Ishikawa (cell line): ENCODE data around the gene TMEM63A.

Experiments used
- CEBPB ChIP-seq: IDR thresholded peaks from 2 replicates; pipeline ENCODE4 v1.6.1; 2012
- CREB1 ChIP-seq: IDR thresholded peaks from 2 replicates; pipeline ENCODE4 v1.6.1; 2012; ENCODE audit warnings: low read depth
- EGR1 ChIP-seq: IDR thresholded peaks from 2 replicates; pipeline ENCODE4 v1.6.1; 2012
- EP300 ChIP-seq: IDR thresholded peaks from 2 replicates; pipeline ENCODE4 v1.6.1; 2012; ENCODE audit warnings: borderline replicate concordance
- FOXM1 ChIP-seq: IDR thresholded peaks from 2 replicates; pipeline ENCODE4 v1.6.1; 2012; ENCODE audit warnings: low read depth, borderline replicate concordance
- MAX ChIP-seq: IDR thresholded peaks from 2 replicates; pipeline ENCODE4 v1.6.1; 2012
- NFIC ChIP-seq: IDR thresholded peaks from 2 replicates; pipeline ENCODE4 v1.6.1; 2012
- RAD21 ChIP-seq: IDR thresholded peaks from 2 replicates; pipeline ENCODE4 v1.6.1; 2012; ENCODE audit warnings: low read depth
- REST ChIP-seq: IDR thresholded peaks from 2 replicates; pipeline ENCODE4 v1.6.1; 2012; ENCODE audit warnings: low read depth, mild to moderate bottlenecking
- TAF1 ChIP-seq: IDR thresholded peaks from 2 replicates; pipeline ENCODE4 v1.6.1; 2012; ENCODE audit warnings: low read depth, mild to moderate bottlenecking
- TCF12 ChIP-seq: IDR thresholded peaks from 2 replicates; pipeline ENCODE4 v1.6.1; 2012; ENCODE audit warnings: low read depth
- TEAD4 ChIP-seq: IDR thresholded peaks from 2 replicates; pipeline ENCODE4 v1.6.1; 2012
- YY1 ChIP-seq: IDR thresholded peaks from 2 replicates; pipeline ENCODE4 v1.6.1; 2012; ENCODE audit warnings: low read depth
- ZBTB7A ChIP-seq: IDR thresholded peaks from 2 replicates; pipeline ENCODE4 v1.6.1; 2012; ENCODE audit warnings: low read depth
- TF ChIP-seq, protein P1 (sequence below): IDR thresholded peaks from 2 replicates; pipeline ENCODE4 v1.6.1; 2012

The TMEM63A gene

GRCh38 chr1:225819346-225820192, 62.6 kb downstream of the TMEM63A start:
- TF ChIP-seq REST (no peak), FOXM1 (no peak), CREB1 (no peak), ZBTB7A (no peak), TEAD4 (no peak)
- TF ChIP-seq, protein P1, sequence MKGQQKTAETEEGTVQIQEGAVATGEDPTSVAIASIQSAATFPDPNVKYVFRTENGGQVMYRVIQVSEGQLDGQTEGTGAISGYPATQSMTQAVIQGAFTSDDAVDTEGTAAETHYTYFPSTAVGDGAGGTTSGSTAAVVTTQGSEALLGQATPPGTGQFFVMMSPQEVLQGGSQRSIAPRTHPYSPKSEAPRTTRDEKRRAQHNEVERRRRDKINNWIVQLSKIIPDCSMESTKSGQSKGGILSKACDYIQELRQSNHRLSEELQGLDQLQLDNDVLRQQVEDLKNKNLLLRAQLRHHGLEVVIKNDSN, result no peak

GRCh38 chr1:225818229-225818628, 64.0 kb downstream of the TMEM63A start:
- TF ChIP-seq NFIC (no peak), RAD21 (no peak), EGR1 (no peak), TEAD4 (no peak), EP300 (no peak), TAF1 (no peak)

DNA sequence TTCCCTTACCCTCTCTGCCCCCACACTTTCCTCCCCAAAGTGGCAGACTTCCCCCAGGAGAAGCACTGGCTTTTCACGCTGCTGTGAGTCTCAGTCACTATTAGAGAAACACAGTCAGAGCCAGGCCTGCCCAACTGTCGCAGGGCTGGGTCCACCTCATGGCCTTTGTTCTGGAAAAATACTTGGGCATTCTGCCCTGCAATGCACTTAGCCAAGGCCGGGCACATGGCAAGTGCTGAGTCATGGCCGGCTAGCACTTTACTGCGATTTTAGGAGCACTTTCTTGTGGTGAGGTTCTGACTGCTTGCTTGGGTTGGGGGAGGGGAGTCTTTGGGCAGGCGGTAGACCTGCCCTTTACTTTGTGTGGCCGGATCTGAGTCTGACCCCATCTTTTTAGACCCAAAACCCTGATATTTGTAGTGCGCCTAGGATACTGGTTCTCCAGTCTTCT, 64.5 kb downstream of the TMEM63A start:
- TF ChIP-seq CREB1, result no peak
- no peak for TF ChIP-seq ZBTB7A
- peak; percentile 79 for TF ChIP-seq TEAD4
- no peak for TF ChIP-seq TAF1
- TF ChIP-seq EP300, result peak; percentile 64; the same call in 1 of the 2 replicates
- TF ChIP-seq MAX, result peak; percentile 99
- no peak for TF ChIP-seq REST
- TF ChIP-seq YY1, result 0 out of 2 replicates have a peak, but pooled peaks have one; percentile 42
- TF ChIP-seq, protein P1, result peak; percentile 49; the same call in 1 of the 2 replicates
- peak; percentile 51 for TF ChIP-seq TCF12
- TF ChIP-seq FOXM1, result peak; percentile 47; the same call in 1 of the 2 replicates
- no peak for TF ChIP-seq EGR1
- peak; percentile 86 for TF ChIP-seq NFIC
- TF ChIP-seq RAD21, result peak; percentile 16; the same call in 1 of the 2 replicates

- no peak for TF ChIP-seq TEAD4
- TF ChIP-seq TAF1, result no peak
- TF ChIP-seq CREB1, result no peak
- no peak for TF ChIP-seq CEBPB
- TF ChIP-seq ZBTB7A, result no peak
- TF ChIP-seq, protein P1, result no peak
- no peak for TF ChIP-seq MAX
- TF ChIP-seq FOXM1, result no peak
- TF ChIP-seq REST, result no peak
- TF ChIP-seq EGR1, result no peak
- TF ChIP-seq YY1, result no peak
- TF ChIP-seq TCF12, result no peak
- TF ChIP-seq RAD21, result no peak
- TF ChIP-seq NFIC, result no peak
- no peak for TF ChIP-seq EP300
Observed at GRCh38 chr1:225816643-225817538, 65.3 kb downstream of the TMEM63A start.
